IPS-11a (cell line): ENCODE results near the gene HMCN2.

Source experiments
- H3K4me3 ChIP-seq: one replicate; pipeline ENCODE4 v1.5.1; 2013; ENCODE audit warnings: low read depth, low read length, control low read depth

The HMCN2 gene

GRCh38 chr9:130364619-130365322 lies 99.2 kb downstream of the HMCN2 start:
- no peak overlapping the region for H3K4me3 ChIP-seq

GRCh38 chr9:130365323-130365721 lies 99.8 kb downstream of the HMCN2 start:
- H3K4me3 ChIP-seq = no peak overlapping the region

- H3K4me3 ChIP-seq = no peak overlapping the region
Measured at GRCh38 chr9:130366072-130366471, 100.5 kb downstream of the HMCN2 start.

GRCh38 chr9:130366888-130367550 lies 101.5 kb downstream of the HMCN2 start:
- no peak overlapping the region for H3K4me3 ChIP-seq

- H3K4me3 ChIP-seq = no peak overlapping the region
Measured at GRCh38 chr9:130368631-130369103, 103.1 kb downstream of the HMCN2 start.

GRCh38 chr9:130370226-130370625 lies 104.7 kb downstream of the HMCN2 start:
- no peak overlapping the region for H3K4me3 ChIP-seq

- no peak overlapping the region for H3K4me3 ChIP-seq
Measured at GRCh38 chr9:130371196-130371966, 105.8 kb downstream of the HMCN2 start.

GRCh38 chr9:130372057-130372456 lies 106.5 kb downstream of the HMCN2 start:
- no peak overlapping the region for H3K4me3 ChIP-seq

GRCh38 chr9:130373679-130374325 lies 108.2 kb downstream of the HMCN2 start:
- no peak overlapping the region for H3K4me3 ChIP-seq

GRCh38 chr9:130377612-130378011 lies 112.1 kb downstream of the HMCN2 start:
- H3K4me3 ChIP-seq = no peak overlapping the region

GRCh38 chr9:130378875-130379648 lies 113.5 kb downstream of the HMCN2 start:
- no peak overlapping the region for H3K4me3 ChIP-seq

GRCh38 chr9:130379649-130379970 lies 114.0 kb downstream of the HMCN2 start:
- no peak overlapping the region for H3K4me3 ChIP-seq

GRCh38 chr9:130380920-130381469 lies 115.4 kb downstream of the HMCN2 start:
- no peak overlapping the region for H3K4me3 ChIP-seq

GRCh38 chr9:130381660-130382059 lies 116.1 kb downstream of the HMCN2 start:
- H3K4me3 ChIP-seq = no peak overlapping the region

GRCh38 chr9:130382096-130382495 lies 116.5 kb downstream of the HMCN2 start:
- no peak overlapping the region for H3K4me3 ChIP-seq

GRCh38 chr9:130382636-130383349 lies 117.2 kb downstream of the HMCN2 start:
- no peak overlapping the region for H3K4me3 ChIP-seq

GRCh38 chr9:130383350-130383715 lies 117.8 kb downstream of the HMCN2 start:
- H3K4me3 ChIP-seq = no peak overlapping the region

- H3K4me3 ChIP-seq = no peak overlapping the region
Measured at GRCh38 chr9:130383979-130384676, 118.6 kb downstream of the HMCN2 start.

- no peak overlapping the region for H3K4me3 ChIP-seq
Measured at GRCh38 chr9:130385257-130385656, 119.7 kb downstream of the HMCN2 start.
